CMK (cell line): ENCODE data around the gene FRAT2.
"Not testable (repeated sequence)": the region's sequence is repeated elsewhere in the genome, so short reads cannot be mapped to it uniquely, and the experiment has no call there.

Source experiments
- DNase-seq: peaks from one replicate; pipeline ENCODE4 v3.0.0-alpha.2; 2010; ENCODE audit warnings: low read depth

FRAT2 gene

GRCh38 chr10:97356318-97356914 lies 21.9 kb upstream of the FRAT2 start:
- no peak for DNase-seq

- no peak for DNase-seq
Measured at GRCh38 chr10:97355571-97355975, 21.0 kb upstream of the FRAT2 start.

GRCh38 chr10:97353945-97354344 lies 19.4 kb upstream of the FRAT2 start:
- DNase-seq = no peak

GRCh38 chr10:97349752-97350513 lies 15.4 kb upstream of the FRAT2 start:
- DNase-seq = no peak

- no peak for DNase-seq
Measured at GRCh38 chr10:97347317-97347716, 12.8 kb upstream of the FRAT2 start.

GRCh38 chr10:97343664-97344063 lies 9.1 kb upstream of the FRAT2 start:
- not testable (repeated sequence) for DNase-seq

- DNase-seq = no peak
Measured at GRCh38 chr10:97341416-97341815, 6.9 kb upstream of the FRAT2 start.

GRCh38 chr10:97338041-97338440 lies 3.5 kb upstream of the FRAT2 start:
- no peak for DNase-seq

GRCh38 chr10:97336942-97337831 lies 2.7 kb upstream of the FRAT2 start:
- no peak for DNase-seq

GRCh38 chr10:97336446-97336845 lies 1.9 kb upstream of the FRAT2 start:
- no peak for DNase-seq

GRCh38 chr10:97336006-97336405 lies 1.5 kb upstream of the FRAT2 start:
- no peak for DNase-seq

GRCh38 chr10:97335188-97335619 lies 675 bp upstream of the FRAT2 start:
- no peak for DNase-seq

- DNase-seq = peak; percentile 58
Measured at GRCh38 chr10:97333601-97334369, 744 bp downstream of the FRAT2 start.

GRCh38 chr10:97333351-97333600 lies 1.3 kb downstream of the FRAT2 start:
- no peak for DNase-seq

- DNase-seq = no peak
Measured at GRCh38 chr10:97332591-97333350, 1.8 kb downstream of the FRAT2 start.

- no peak for DNase-seq
Measured at GRCh38 chr10:97331153-97331703, 3.3 kb downstream of the FRAT2 start.

GRCh38 chr10:97329766-97330165 lies 4.8 kb downstream of the FRAT2 start:
- no peak for DNase-seq

GRCh38 chr10:97328646-97329453 lies 5.7 kb downstream of the FRAT2 start:
- DNase-seq = no peak

GRCh38 chr10:97327348-97328294 lies 6.9 kb downstream of the FRAT2 start:
- DNase-seq = no peak
